ENCODE data around the gene ACTL10. TPM values are rescaled to one million over a fixed set of nuclear protein-coding genes. Genes with fewer than 3 reads are reported as not detected.

Gene ACTL10
- total and polyA plus RNA-seq, 2 of the 13 experiments (the other 11 are each of a cell fraction or from before 2014, with no cell fraction given), result not detected

DNA sequence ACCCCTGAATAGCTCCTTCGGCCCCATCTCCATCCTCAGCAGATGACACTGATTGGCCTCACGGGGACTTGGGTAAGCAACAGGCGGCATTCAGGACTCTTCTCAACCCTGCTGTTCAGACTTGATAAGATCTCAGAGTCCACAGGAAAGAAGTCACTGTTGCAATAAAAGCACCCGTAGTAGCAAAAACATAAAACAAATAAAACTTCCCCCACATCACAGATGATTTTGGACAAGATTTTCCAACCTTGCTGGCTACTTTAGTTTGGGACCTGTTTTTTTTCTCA lies 21.7 kb upstream of the ACTL10 start:
- ChIA-PET POLR2A (no interaction called here), CTCF (ENCODE audit: low intra/inter-chr PET ratio, low total read pairs) (no interaction called here)
- intact Hi-C loops (cut with micrococcal nuclease; ENCODE audit: unreplicated experiment), result no loop called here

GRCh38 chr20:33645396-33645795 lies 21.3 kb upstream of the ACTL10 start:
- no peak for ATAC-seq

More for the DNA sequence above, 21.7 kb upstream of the ACTL10 start:
- H3K4me3 ChIP-seq (replicated peaks in 1 of 3; ENCODE audit: insufficient read depth in 1 of 3, low read depth in 2 of 3, low read length in 3 of 3), result no peak overlapping the region
- no peak overlapping the region for H3K4me2 ChIP-seq (ENCODE audit: low read depth, low read length)
- H3K79me2 ChIP-seq (ENCODE audit: insufficient read depth, low read length), result no peaks in the 10 kb centered on the region
- WGBS (ENCODE audit: low lambda C conversion rate), result 85% methylated on average over 4 of the region's 4 CpGs
- peaks cover 2% of the 10 kb centered on the region; the same call in 1 of the 2 replicates for H3K4me1 ChIP-seq (ENCODE audit: insufficient read depth, low read length)
- no peaks in the 10 kb centered on the region for H3K27me3 ChIP-seq (ENCODE audit: control insufficient read depth in 1 of 2, insufficient read depth in 2 of 2, low read length in 2 of 2)
- H4K20me1 ChIP-seq (ENCODE audit: insufficient read depth, low read length), result no peaks in the 10 kb centered on the region; the same call in 1 of the 2 replicates
- no peak overlapping the region for H2AFZ ChIP-seq (ENCODE audit: low read length)
- H3K9ac ChIP-seq (ENCODE audit: insufficient read depth, low read depth, low read length), result no peak overlapping the region
- no peaks in the 10 kb centered on the region for H3K9me3 ChIP-seq (ENCODE audit: low read length)
- peaks cover 32 to 42% of the 10 kb centered on the region in 2 experiments for H3K36me3 ChIP-seq (replicated peaks in 1 of 2; ENCODE audit: control insufficient read depth in 1 of 2, insufficient read depth in 2 of 2, low read length in 2 of 2)
- TF ChIP-seq ZNF232 (CRISPR knock-in tag; IDR thresholded peaks at IDR 0.05; ENCODE audit: borderline replicate concordance) (no peak), SOX6 (IDR thresholded peaks at IDR 0.05) (no peak), SOX6 (CRISPR knock-in tag; IDR thresholded peaks at IDR 0.05) (no peak), MZF1 (CRISPR knock-in tag; IDR thresholded peaks at IDR 0.05; ENCODE audit: borderline replicate concordance) (no peak)
- no TSS peak for BruUV-seq (replicated peaks)
- in situ Hi-C loops (cut with HindIII; ENCODE audit: extremely low pct_ligation_motif_present, low pct_unique_long_range_greater_than_20kb), result loop anchor here (10.0 kb wide), 1 partner anchor 130 kb away; no protein-coding TSS in a partner anchor
- DNase-seq (ENCODE audit: low spot score) (no peak), ATAC-seq (no peak), FAIRE-seq (no peak)
- H3K27ac ChIP-seq (ENCODE audit: extremely low read length, insufficient read depth, low read length), result no peak overlapping the region

More at GRCh38 chr20:33645396-33645795, 21.3 kb upstream of the ACTL10 start:
- DNase-seq (ENCODE audit: low spot score) (no peak), FAIRE-seq (no peak)
- intact Hi-C loops (cut with micrococcal nuclease; ENCODE audit: unreplicated experiment) (no loop called here), in situ Hi-C loops (cut with HindIII; ENCODE audit: extremely low pct_ligation_motif_present, low pct_unique_long_range_greater_than_20kb) (loop anchor here (10.0 kb wide), 1 partner anchor 131 kb away; no protein-coding TSS in a partner anchor)
- H3K4me1 ChIP-seq (ENCODE audit: insufficient read depth, low read length), result no peaks in the 10 kb centered on the region
- no peak overlapping the region for H3K9ac ChIP-seq (ENCODE audit: insufficient read depth, low read depth, low read length)
- no peaks in the 10 kb centered on the region; the same call in 1 of the 2 replicates for H4K20me1 ChIP-seq (ENCODE audit: insufficient read depth, low read length)
- H3K9me3 ChIP-seq (ENCODE audit: low read length), result no peaks in the 10 kb centered on the region
- no peaks in the 10 kb centered on the region for H3K79me2 ChIP-seq (ENCODE audit: insufficient read depth, low read length)
- no peak overlapping the region for H3K4me3 ChIP-seq (replicated peaks in 1 of 3; ENCODE audit: insufficient read depth in 1 of 3, low read depth in 2 of 3, low read length in 3 of 3)
- H3K27me3 ChIP-seq (ENCODE audit: control insufficient read depth in 1 of 2, insufficient read depth in 2 of 2, low read length in 2 of 2), result no peaks in the 10 kb centered on the region
- H3K27ac ChIP-seq (ENCODE audit: extremely low read length, insufficient read depth, low read length), result no peak overlapping the region
- WGBS (ENCODE audit: low lambda C conversion rate), result 98% methylated on average over 2 of the region's 2 CpGs
- H2AFZ ChIP-seq (ENCODE audit: low read length), result no peak overlapping the region
- CTCF ChIA-PET (ENCODE audit: low intra/inter-chr PET ratio, low total read pairs), result no interaction called here
- TF ChIP-seq ZKSCAN8 (CRISPR knock-in tag; IDR thresholded peaks at IDR 0.05; ENCODE audit: borderline replicate concordance) (no peak), NFE2L2 (IDR thresholded peaks at IDR 0.05; ENCODE audit: low read length) (peak; percentile 38; the same call in 1 of the 2 replicates), ZNF644 (CRISPR knock-in tag; IDR thresholded peaks at IDR 0.05; ENCODE audit: low read depth) (no peak), ZNF660 (CRISPR knock-in tag; IDR thresholded peaks at IDR 0.05; ENCODE audit: borderline replicate concordance, low read depth) (no peak), ZIK1 (CRISPR knock-in tag; IDR thresholded peaks at IDR 0.05; ENCODE audit: borderline replicate concordance, low read depth) (no peak), ZNF382 (CRISPR knock-in tag; IDR thresholded peaks at IDR 0.05; ENCODE audit: borderline replicate concordance) (no peak), ZBTB20 (CRISPR knock-in tag; IDR thresholded peaks at IDR 0.05; ENCODE audit: borderline replicate concordance, low read depth) (no peak), POLR2A (IDR thresholded peaks at IDR 0.05; ENCODE audit: insufficient read depth in 1 of 2, low read depth in 2 of 2, low read length in 2 of 2) (peak in 1 of 2 experiments; percentile 20; a peak in 1 of 4 replicates), ZBTB21 (CRISPR knock-in tag; IDR thresholded peaks at IDR 0.05) (no peak), ZNF12 (CRISPR knock-in tag; IDR thresholded peaks at IDR 0.05) (no peak), ZNF850 (CRISPR knock-in tag; conservative IDR thresholded peaks at IDR 0.05) (no peak)
- BruUV-seq (replicated peaks), result no TSS peak
- H3K36me3 ChIP-seq (replicated peaks in 1 of 2; ENCODE audit: control insufficient read depth in 1 of 2, insufficient read depth in 2 of 2, low read length in 2 of 2), result peaks cover 28 to 38% of the 10 kb centered on the region in 2 experiments
- H3K4me2 ChIP-seq (ENCODE audit: low read depth, low read length), result no peak overlapping the region
- POLR2A ChIA-PET, result no interaction called here
